ENCODE measurements around the gene TGM5. TPM values are rescaled to one million over a fixed set of nuclear protein-coding genes. Genes with fewer than 3 reads are reported as not detected.

TGM5 gene
- total RNA-seq, 1 experiment from 2014 or later = not detected

GRCh38 chr15:43190178-43190577 is 76.5 kb downstream of the TGM5 start:
- Histone ChIP-seq H3K36me3 (ENCODE audit: control insufficient read depth in 1 of 2, insufficient read depth in 2 of 2, low read length in 2 of 2) (peaks cover 12 to 34% of the 10 kb centered on the region in 2 experiments), H3K79me2 (ENCODE audit: insufficient read depth, low read length) (no peaks in the 10 kb centered on the region; the same call in 1 of the 2 replicates), H3K27ac (ENCODE audit: low read depth, low read length) (no peak overlapping the region), H3K9me2 (ENCODE audit: insufficient read depth) (no peaks in the 10 kb centered on the region), H3K4me3 (replicated peaks in 1 of 2; ENCODE audit: low read depth in 1 of 2, low read length in 2 of 2) (no peak overlapping the region), H3K27me3 (ENCODE audit: insufficient read depth, low read length) (no peaks in the 10 kb centered on the region), H3K9me3 (ENCODE audit: control insufficient read depth in 1 of 2, insufficient read depth in 1 of 2, low read depth in 1 of 2, low read length in 2 of 2) (no peaks in the 10 kb centered on the region), H3K9ac (ENCODE audit: low read length) (no peak overlapping the region), H2AFZ (ENCODE audit: low read depth, low read length, poor library complexity, severe bottlenecking) (no peak overlapping the region), H4K20me1 (ENCODE audit: insufficient read depth) (peaks cover 3% of the 10 kb centered on the region; the same call in 1 of the 2 replicates), H3K4me1 (ENCODE audit: control insufficient read depth in 1 of 2, insufficient read depth in 2 of 2, low read length in 2 of 2) (peaks cover 6% of the 10 kb centered on the region in 2 experiments; a peak in 3 of 4 replicates), H3K4me2 (ENCODE audit: low read length) (no peak overlapping the region)
- RAD21 ChIA-PET (ENCODE audit: low non-redundant PET in 1 of 2, low total read pairs in 2 of 2, uncharacterized antibody in 2 of 2, unreplicated experiment in 2 of 2) = no interaction called here
- DNase-seq (ENCODE audit: low read depth, low spot score) (no peak), ATAC-seq (no peak)
- no TSS peak for BruUV-seq (replicated peaks)
- POLR2A ChIA-PET = no interaction called here
- CTCF ChIA-PET = interaction anchor here (1.5 kb wide), 1 partner anchor 14 kb away, joined by 6 read pairs; no protein-coding TSS in a partner anchor
- TF ChIP-seq JUND (IDR thresholded peaks at IDR 0.05) (no peak), RAD21 (IDR thresholded peaks at IDR 0.05; ENCODE audit: low read depth) (no peak), CBX3 (IDR thresholded peaks at IDR 0.05; ENCODE audit: low read depth) (no peak), FOSL1 (IDR thresholded peaks at IDR 0.05; ENCODE audit: low read depth) (no peak), SP1 (IDR thresholded peaks at IDR 0.05; ENCODE audit: low read depth) (no peak), POLR2AphosphoS5 (IDR thresholded peaks at IDR 0.05; ENCODE audit: low read depth, low read length) (no peak), EGR1 (IDR thresholded peaks at IDR 0.05; ENCODE audit: low read depth) (no peak), ZNF274 (IDR thresholded peaks at IDR 0.05; ENCODE audit: low read depth, low read length) (no peak), EZH2phosphoT487 (IDR thresholded peaks at IDR 0.05; ENCODE audit: borderline replicate concordance) (no peak), SRF (IDR thresholded peaks at IDR 0.05; ENCODE audit: low read depth) (no peak), CEBPB (IDR thresholded peaks at IDR 0.05; ENCODE audit: low read depth) (no peak), ZBTB33 (IDR thresholded peaks at IDR 0.05; ENCODE audit: extremely low read depth, insufficient replicate concordance, low read length) (no peak), EZH2 (IDR thresholded peaks at IDR 0.05) (no peak), YY1 (IDR thresholded peaks at IDR 0.05; ENCODE audit: extremely low read depth, insufficient replicate concordance, low read depth, low read length) (no peak), TCF7L2 (IDR thresholded peaks at IDR 0.05; ENCODE audit: borderline replicate concordance, extremely low read depth, insufficient read depth, insufficient read length) (no peak), REST (IDR thresholded peaks at IDR 0.05; ENCODE audit: low read depth) (no peak), SIN3A (IDR thresholded peaks at IDR 0.05; ENCODE audit: low read depth) (no peak), POLR2A (IDR thresholded peaks at IDR 0.05; ENCODE audit: borderline replicate concordance, extremely low read depth, insufficient read depth, insufficient read length) (no peak), CTCF (IDR thresholded peaks at IDR 0.05 in 2 of 3, conservative IDR thresholded peaks at IDR 0.05 in 1 of 3; ENCODE audit: borderline replicate concordance in 1 of 3, insufficient read depth in 1 of 3, low read depth in 2 of 3, low read length in 2 of 3) (no peak)
- intact Hi-C loops (cut with micrococcal nuclease) = no loop called here
